Measurements from ENCODE around the gene MEF2B.

Gene MEF2B

DNA sequence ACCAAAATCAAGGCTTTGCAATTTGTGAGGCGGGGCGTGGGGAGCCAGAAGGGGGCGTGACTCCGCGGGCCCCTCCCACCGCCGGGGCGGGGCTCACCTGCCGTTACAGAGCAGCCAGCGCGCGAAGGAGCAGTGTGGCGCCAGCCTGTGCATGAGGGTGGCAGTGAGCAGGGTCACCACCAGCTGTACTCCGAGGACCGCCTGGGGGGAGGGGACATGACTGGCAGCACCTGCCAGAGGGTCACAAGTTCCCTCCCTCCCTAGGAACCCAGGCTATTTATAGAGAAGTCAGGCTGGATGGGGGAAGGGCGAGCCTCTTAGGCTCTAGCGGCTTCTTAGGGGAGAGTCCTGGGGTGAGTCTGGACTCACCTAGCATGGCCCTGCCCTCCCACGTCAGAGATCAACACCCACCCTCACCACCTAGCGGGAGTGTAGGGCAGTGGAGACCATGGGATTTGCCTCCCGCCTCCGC, 35.3 kb downstream of the MEF2B start:
- Histone ChIP-seq H3K36me3 (peaks cover 15 to 36% (median 28%) of the 10 kb centered on the region in 11 experiments), H4K20me1 (no peaks in the 10 kb centered on the region; a peak in 1 of 22 replicates), H3K4me3 (no peak overlapping the region), H3K27me3 (no peaks in the 10 kb centered on the region), H3K27ac (peak overlapping the region in 1 of 11 experiments; percentile 48; a peak in 1 of 22 replicates), H3K4me1 (peaks cover 18 to 33% (median 25%) of the 10 kb centered on the region in 10 experiments), H3K9me3 (replicated peaks in 1 of 11) (peaks cover 17 to 20% (median 18%) of the 10 kb centered on the region in 11 experiments), H3K9ac (peak overlapping the region in 2 of 11 experiments; percentile 13 to 25; a peak in 2 of 22 replicates), H3K4me2 (peak overlapping the region; percentile 46 to 73 (median 62))
- no peak for TF ChIP-seq Cebpa-rat (IDR thresholded peaks at IDR 0.05)

GRCh38 chr19:19133985-19134384, 36.1 kb downstream of the MEF2B start:
- Histone ChIP-seq H3K9me3 (replicated peaks in 1 of 11) (peaks cover 17 to 20% (median 18%) of the 10 kb centered on the region in 11 experiments), H3K36me3 (peaks cover 15 to 43% (median 34%) of the 10 kb centered on the region in 11 experiments), H3K4me1 (peaks cover 18 to 33% (median 25%) of the 10 kb centered on the region in 10 experiments), H3K27me3 (no peaks in the 10 kb centered on the region), H3K27ac (no peak overlapping the region), H3K9ac (no peak overlapping the region), H3K4me2 (peak overlapping the region in 5 of 11 experiments; percentile 53 to 73 (median 67); a peak in 5 of 22 replicates), H3K4me3 (no peak overlapping the region), H4K20me1 (no peaks in the 10 kb centered on the region; a peak in 1 of 22 replicates)
- no peak for TF ChIP-seq Cebpa-rat (IDR thresholded peaks at IDR 0.05)

DNA sequence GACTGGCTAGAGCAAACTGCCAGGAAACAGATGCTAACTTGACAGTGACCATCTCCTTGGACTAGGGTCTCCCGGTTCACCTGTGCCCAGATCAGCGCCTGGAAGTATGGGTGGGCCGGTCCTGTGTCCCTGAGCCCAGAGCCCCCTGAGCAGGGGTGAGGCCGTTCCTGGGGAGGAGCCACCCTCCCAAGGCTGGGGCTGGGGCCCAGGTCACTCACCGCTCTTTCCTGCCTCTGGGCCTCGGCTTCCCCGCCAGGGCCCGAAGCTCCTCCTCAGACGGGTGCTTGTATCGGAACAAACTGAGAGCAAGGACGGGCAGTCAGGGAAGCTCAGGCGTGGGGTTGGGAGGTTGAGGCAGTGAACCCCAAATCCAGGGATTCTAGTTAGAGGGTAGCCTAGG, 37.2 kb downstream of the MEF2B start:
- H3K4me1 ChIP-seq = peaks cover 18 to 31% (median 24%) of the 10 kb centered on the region in 10 experiments
- H3K27ac ChIP-seq = no peak overlapping the region
- H3K9ac ChIP-seq = no peak overlapping the region
- H3K36me3 ChIP-seq = peaks cover 15 to 46% (median 36%) of the 10 kb centered on the region in 11 experiments
- no peaks in the 10 kb centered on the region for H3K27me3 ChIP-seq
- no peak overlapping the region for H3K4me3 ChIP-seq
- peaks cover 17 to 20% (median 18%) of the 10 kb centered on the region in 11 experiments for H3K9me3 ChIP-seq (replicated peaks in 1 of 11)
- no peak overlapping the region for H3K4me2 ChIP-seq
- H4K20me1 ChIP-seq = no peaks in the 10 kb centered on the region; a peak in 1 of 22 replicates
- no peak for TF ChIP-seq Cebpa-rat (IDR thresholded peaks at IDR 0.05)

GRCh38 chr19:19131989-19132388, 38.1 kb downstream of the MEF2B start:
- Histone ChIP-seq H3K36me3 (peaks cover 15 to 50% (median 38%) of the 10 kb centered on the region in 11 experiments), H3K9ac (no peak overlapping the region), H3K4me3 (peak overlapping the region in 1 of 10 experiments; percentile 21; a peak in 1 of 20 replicates), H3K9me3 (replicated peaks in 1 of 11) (peaks cover 17 to 20% (median 18%) of the 10 kb centered on the region in 11 experiments), H3K4me2 (no peak overlapping the region), H3K27ac (no peak overlapping the region), H4K20me1 (no peaks in the 10 kb centered on the region; a peak in 1 of 22 replicates), H3K4me1 (peaks cover 9 to 22% (median 15%) of the 10 kb centered on the region in 10 experiments; a peak in 19 of 20 replicates), H3K27me3 (no peaks in the 10 kb centered on the region)
- TF ChIP-seq Cebpa-rat (IDR thresholded peaks at IDR 0.05) = no peak

DNA sequence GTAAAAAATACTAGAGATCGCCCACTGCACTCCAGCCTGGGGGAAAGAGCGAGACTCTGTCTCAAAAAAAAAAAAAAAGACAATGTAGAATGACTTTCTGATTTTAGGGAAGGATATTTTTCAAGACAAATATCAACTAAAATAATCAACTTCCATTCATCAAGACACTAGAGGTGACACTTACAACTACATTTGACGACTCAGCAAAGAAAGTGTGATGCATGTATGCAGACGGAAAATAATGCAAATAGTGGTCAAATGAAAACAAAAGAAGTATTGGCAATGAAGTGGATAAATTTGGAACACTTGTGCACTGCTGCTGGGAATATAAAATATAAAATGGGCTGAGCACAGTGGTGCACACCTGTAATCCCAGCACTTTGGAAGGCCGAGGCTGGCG, 44.0 kb downstream of the MEF2B start:
- Histone ChIP-seq H3K9ac (no peak overlapping the region), H3K27me3 (no peaks in the 10 kb centered on the region), H3K36me3 (peaks cover 21 to 79% (median 47%) of the 10 kb centered on the region in 11 experiments), H3K27ac (no peak overlapping the region), H3K4me1 (no peaks in the 10 kb centered on the region), H4K20me1 (no peaks in the 10 kb centered on the region), H3K4me3 (no peak overlapping the region), H3K4me2 (no peak overlapping the region), H3K9me3 (replicated peaks in 1 of 11) (peaks cover 15 to 28% (median 19%) of the 10 kb centered on the region in 11 experiments)
- TF ChIP-seq Cebpa-rat (IDR thresholded peaks at IDR 0.05) = no peak

DNA sequence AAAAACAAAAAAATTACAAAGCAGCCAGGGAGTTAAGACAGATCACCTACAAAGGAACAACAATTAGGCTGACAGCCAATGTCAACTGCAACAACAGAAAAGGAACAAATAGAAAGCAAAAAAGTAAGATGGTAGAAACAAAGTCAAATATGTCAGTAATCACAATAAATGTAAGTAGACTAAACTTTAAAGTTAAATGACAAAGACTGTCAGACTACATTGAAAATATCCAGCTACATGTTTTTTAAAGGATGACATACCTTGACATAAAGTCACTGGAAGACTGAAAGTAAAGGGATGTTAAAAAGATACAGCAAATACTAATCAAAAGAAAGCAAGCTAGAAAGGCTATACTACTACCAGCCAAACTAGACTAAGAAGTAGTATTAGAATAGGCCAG, 46.7 kb downstream of the MEF2B start:
- Histone ChIP-seq H3K36me3 (peaks cover 38 to 81% (median 63%) of the 10 kb centered on the region in 11 experiments), H4K20me1 (no peaks in the 10 kb centered on the region), H3K4me1 (no peaks in the 10 kb centered on the region), H3K4me3 (no peak overlapping the region), H3K9ac (no peak overlapping the region), H3K27me3 (no peaks in the 10 kb centered on the region), H3K9me3 (replicated peaks in 1 of 11) (peaks cover 15 to 28% (median 20%) of the 10 kb centered on the region in 11 experiments), H3K4me2 (no peak overlapping the region), H3K27ac (no peak overlapping the region)
- TF ChIP-seq Cebpa-rat (IDR thresholded peaks at IDR 0.05) = no peak

DNA sequence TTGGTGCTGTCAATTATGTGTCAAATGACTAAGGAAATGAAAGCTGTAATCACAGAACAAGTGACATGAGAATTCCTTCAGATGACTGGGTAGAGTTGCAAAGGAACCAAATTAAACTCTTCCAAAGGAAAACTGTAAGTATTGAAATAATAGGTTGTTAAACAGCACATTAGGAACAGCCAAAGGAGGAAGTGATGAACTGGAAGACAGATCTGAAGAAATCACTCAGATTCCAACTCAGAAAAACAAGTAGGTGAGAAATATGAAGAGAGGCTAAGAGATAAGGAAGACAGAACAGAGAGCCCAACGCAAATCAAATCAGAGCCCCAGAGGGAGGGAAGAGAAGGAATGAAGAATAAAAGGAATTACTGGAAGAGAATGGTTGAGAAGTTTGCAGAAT, 47.2 kb downstream of the MEF2B start:
- no peaks in the 10 kb centered on the region for H3K4me1 ChIP-seq
- H3K9me3 ChIP-seq (replicated peaks in 1 of 11) = peaks cover 15 to 28% (median 20%) of the 10 kb centered on the region in 11 experiments
- H3K36me3 ChIP-seq = peaks cover 38 to 84% (median 65%) of the 10 kb centered on the region in 11 experiments
- no peak for TF ChIP-seq Cebpa-rat (IDR thresholded peaks at IDR 0.05)
- no peaks in the 10 kb centered on the region for H3K27me3 ChIP-seq
- H3K9ac ChIP-seq = no peak overlapping the region
- H4K20me1 ChIP-seq = no peaks in the 10 kb centered on the region
- no peak overlapping the region for H3K4me3 ChIP-seq
- no peak overlapping the region for H3K4me2 ChIP-seq
- H3K27ac ChIP-seq = no peak overlapping the region

GRCh38 chr19:19121371-19121770, 48.7 kb downstream of the MEF2B start:
- H3K36me3 ChIP-seq = peaks cover 42 to 84% (median 61%) of the 10 kb centered on the region in 11 experiments
- H3K9me3 ChIP-seq (replicated peaks in 1 of 11) = peaks cover 15 to 28% (median 20%) of the 10 kb centered on the region in 11 experiments
- no peak overlapping the region for H3K4me3 ChIP-seq
- H3K27ac ChIP-seq = no peak overlapping the region
- no peak overlapping the region for H3K9ac ChIP-seq
- H3K4me2 ChIP-seq = no peak overlapping the region
- no peaks in the 10 kb centered on the region for H3K27me3 ChIP-seq
- no peak for TF ChIP-seq Cebpa-rat (IDR thresholded peaks at IDR 0.05)
- H4K20me1 ChIP-seq = no peaks in the 10 kb centered on the region
- H3K4me1 ChIP-seq = no peaks in the 10 kb centered on the region

DNA sequence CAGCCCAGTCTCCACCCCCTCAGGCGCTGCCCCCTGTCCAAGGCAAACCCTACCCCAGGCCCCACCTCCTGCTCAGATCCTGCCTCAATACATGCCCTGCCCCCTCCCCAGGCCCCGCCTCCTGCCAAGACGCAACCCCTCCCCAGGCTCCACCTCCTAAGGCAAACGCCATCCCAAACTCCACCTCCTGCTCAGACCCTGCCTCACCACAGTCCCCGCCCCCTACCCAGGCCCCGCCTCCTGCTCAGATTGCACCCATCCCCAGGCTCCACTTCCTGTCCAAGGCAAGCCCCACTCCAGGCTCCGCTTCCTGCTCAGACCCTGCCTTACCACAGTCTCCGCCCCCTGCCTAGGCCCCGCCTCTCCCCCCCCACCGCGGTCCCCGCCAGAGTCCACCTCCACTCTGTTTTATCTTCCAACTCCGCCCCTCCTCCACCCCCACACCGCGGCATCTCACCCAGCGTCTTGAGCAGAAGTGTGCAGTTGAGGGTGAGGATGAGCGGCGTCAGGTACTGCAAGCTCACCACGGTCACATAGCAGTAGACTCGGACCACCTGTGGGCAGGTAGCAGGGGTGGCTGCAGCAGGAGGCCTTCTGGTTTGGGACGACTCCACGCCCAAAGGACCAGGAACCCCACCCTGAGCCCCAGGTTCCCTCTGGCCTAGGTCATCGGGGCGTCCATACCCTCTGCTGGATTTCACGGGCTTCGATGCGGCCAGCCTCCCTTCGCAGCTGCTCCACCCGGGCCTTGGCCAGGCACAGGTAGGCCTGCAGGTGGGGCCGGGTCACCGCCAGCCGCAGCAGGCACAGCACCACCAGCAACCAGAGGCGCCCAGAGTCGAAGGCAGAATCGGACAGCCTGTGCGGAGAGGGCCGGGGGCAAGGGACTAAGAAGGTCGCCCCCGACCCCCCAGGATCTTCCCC, 49.5 kb downstream of the MEF2B start:
- Histone ChIP-seq H3K9ac (no peak overlapping the region), H3K4me2 (no peak overlapping the region), H4K20me1 (no peaks in the 10 kb centered on the region), H3K27ac (no peak overlapping the region), H3K9me3 (replicated peaks in 1 of 11) (peaks cover 15 to 28% (median 20%) of the 10 kb centered on the region in 11 experiments), H3K27me3 (no peaks in the 10 kb centered on the region), H3K4me3 (no peak overlapping the region), H3K4me1 (no peaks in the 10 kb centered on the region), H3K36me3 (peaks cover 43 to 78% (median 61%) of the 10 kb centered on the region in 11 experiments)
- no peak for TF ChIP-seq Cebpa-rat (IDR thresholded peaks at IDR 0.05)
